Renal cortical epithelial cell (primary cell): ENCODE data around the gene SEMA5B. TPM values are rescaled to one million over a fixed set of nuclear protein-coding genes. Genes with fewer than 3 reads are reported as not detected.
A peak's percentile ranks its signal among the peaks of the same experiment; 100 is the strongest.

Experiments used
- DNase-seq: peaks from one replicate; pipeline ENCODE4 v3.0.0-alpha.2; 2011; ENCODE audit warnings: low read depth
- total RNA-seq: library from RNA; depleted of rRNA; stranded (reverse); fragments of >200 nt; gene quantifications from 2 replicates; pipeline ENCODE4 v1.2.3, GENCODE V29; 2014

The SEMA5B gene
- 3.6 TPM in 1 of 2 replicates, not detected in the other for total RNA-seq

- no peak for DNase-seq
These were observed at the start of gene SEMA5B for GRCh38 chr3:123027292-123028232. TSS of gene SEMA5B (minus strand) at chr3:123027763. CDS start at chr3:122961263, 66,500 bp downstream.

- DNase-seq = no peak
These were observed 49.2 kb upstream of the SEMA5B start for GRCh38 chr3:123076496-123077418.

GRCh38 chr3:123076112-123076495 is 48.5 kb upstream of the SEMA5B start:
- no peak for DNase-seq

GRCh38 chr3:123075359-123075758 is 47.8 kb upstream of the SEMA5B start:
- no peak for DNase-seq

GRCh38 chr3:123072564-123072963 is 45.0 kb upstream of the SEMA5B start:
- no peak for DNase-seq

- no peak for DNase-seq
These were observed 44.6 kb upstream of the SEMA5B start for GRCh38 chr3:123072152-123072551.

GRCh38 chr3:123071581-123071980 is 44.0 kb upstream of the SEMA5B start:
- DNase-seq = no peak

GRCh38 chr3:123071146-123071545 is 43.6 kb upstream of the SEMA5B start:
- DNase-seq = no peak

- DNase-seq = no peak
These were observed 42.9 kb upstream of the SEMA5B start for GRCh38 chr3:123070510-123070909.

- no peak for DNase-seq
These were observed 41.2 kb upstream of the SEMA5B start for GRCh38 chr3:123068601-123069381.

- DNase-seq = no peak
These were observed 40.4 kb upstream of the SEMA5B start for GRCh38 chr3:123067689-123068600.

GRCh38 chr3:123066896-123067688 is 39.5 kb upstream of the SEMA5B start, which contains the start of gene PDIA5:
TSS of gene PDIA5 (plus strand) at chr3:123067025. CDS start at chr3:123067165, 140 bp downstream.
- DNase-seq = peak; percentile 72

GRCh38 chr3:123066599-123066895 is 39.0 kb upstream of the SEMA5B start:
- DNase-seq = no peak

GRCh38 chr3:123064914-123065313 is 37.4 kb upstream of the SEMA5B start:
- no peak for DNase-seq

GRCh38 chr3:123064506-123064905 is 36.9 kb upstream of the SEMA5B start:
- DNase-seq = no peak

- DNase-seq = no peak
These were observed 35.5 kb upstream of the SEMA5B start for GRCh38 chr3:123063034-123063433.

- no peak for DNase-seq
These were observed 34.3 kb upstream of the SEMA5B start for GRCh38 chr3:123061856-123062255.

- no peak for DNase-seq
These were observed 32.5 kb upstream of the SEMA5B start for GRCh38 chr3:123060054-123060453.

- no peak for DNase-seq
These were observed 30.9 kb upstream of the SEMA5B start for GRCh38 chr3:123058505-123058904.

GRCh38 chr3:123055352-123055751 is 27.8 kb upstream of the SEMA5B start:
- DNase-seq = no peak
